ENCODE data around the gene XPO5. TPM values are rescaled to one million over a fixed set of nuclear protein-coding genes. Genes with fewer than 3 reads are reported as not detected.

Gene XPO5
- total RNA-seq, 1 donor from 2014 or later: 33.5 TPM

DNA sequence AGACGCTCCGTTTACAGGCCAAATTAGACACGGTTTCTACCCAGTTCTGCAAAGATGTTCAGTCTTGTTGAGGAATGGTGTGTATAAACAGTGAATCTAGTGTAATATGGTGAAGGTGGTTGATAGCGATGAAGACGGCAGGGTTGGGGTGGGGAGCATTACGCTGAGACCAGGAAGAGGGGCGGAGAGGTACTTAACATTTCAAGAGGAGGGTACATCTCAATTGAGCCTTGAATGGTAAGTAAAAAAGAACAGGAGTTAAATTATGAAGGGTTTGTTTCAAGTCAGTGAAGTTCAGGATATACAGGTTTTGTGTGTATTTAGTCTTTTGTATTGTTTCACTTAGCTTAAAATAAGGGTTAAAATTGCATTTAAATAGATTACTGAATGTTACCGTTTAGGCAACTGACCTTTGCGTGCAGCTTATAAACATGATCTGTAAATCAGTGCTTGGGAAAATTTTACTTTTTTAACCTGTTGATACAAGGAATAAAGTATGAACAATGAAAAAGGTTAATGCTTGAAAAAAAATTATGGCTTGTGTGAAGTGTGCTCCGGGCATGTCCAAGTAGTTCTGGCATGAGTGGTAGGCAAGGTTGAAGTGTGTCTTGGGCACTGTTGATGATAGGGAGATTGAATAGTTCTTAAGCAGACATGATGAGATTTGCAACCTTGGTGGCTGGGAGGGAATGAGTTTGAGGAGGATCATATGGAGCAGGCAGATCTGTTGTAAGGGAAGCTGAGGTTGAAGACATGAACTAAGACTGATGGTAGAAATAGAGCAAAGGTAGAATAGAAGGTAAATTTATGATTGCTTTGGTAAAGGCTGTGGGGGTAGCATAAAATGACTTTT lies 58.1 kb downstream of the XPO5 start:
- TF ChIP-seq, protein P1, sequence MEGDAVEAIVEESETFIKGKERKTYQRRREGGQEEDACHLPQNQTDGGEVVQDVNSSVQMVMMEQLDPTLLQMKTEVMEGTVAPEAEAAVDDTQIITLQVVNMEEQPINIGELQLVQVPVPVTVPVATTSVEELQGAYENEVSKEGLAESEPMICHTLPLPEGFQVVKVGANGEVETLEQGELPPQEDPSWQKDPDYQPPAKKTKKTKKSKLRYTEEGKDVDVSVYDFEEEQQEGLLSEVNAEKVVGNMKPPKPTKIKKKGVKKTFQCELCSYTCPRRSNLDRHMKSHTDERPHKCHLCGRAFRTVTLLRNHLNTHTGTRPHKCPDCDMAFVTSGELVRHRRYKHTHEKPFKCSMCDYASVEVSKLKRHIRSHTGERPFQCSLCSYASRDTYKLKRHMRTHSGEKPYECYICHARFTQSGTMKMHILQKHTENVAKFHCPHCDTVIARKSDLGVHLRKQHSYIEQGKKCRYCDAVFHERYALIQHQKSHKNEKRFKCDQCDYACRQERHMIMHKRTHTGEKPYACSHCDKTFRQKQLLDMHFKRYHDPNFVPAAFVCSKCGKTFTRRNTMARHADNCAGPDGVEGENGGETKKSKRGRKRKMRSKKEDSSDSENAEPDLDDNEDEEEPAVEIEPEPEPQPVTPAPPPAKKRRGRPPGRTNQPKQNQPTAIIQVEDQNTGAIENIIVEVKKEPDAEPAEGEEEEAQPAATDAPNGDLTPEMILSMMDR (conservative IDR thresholded peaks at IDR 0.05; ENCODE audit: low read depth, low read length): no peak
- H3K4me3 ChIP-seq (ENCODE audit: low read depth, low read length): peak overlapping the region; percentile 82
- DNase-seq (ENCODE audit: low read depth): no peak

DNA sequence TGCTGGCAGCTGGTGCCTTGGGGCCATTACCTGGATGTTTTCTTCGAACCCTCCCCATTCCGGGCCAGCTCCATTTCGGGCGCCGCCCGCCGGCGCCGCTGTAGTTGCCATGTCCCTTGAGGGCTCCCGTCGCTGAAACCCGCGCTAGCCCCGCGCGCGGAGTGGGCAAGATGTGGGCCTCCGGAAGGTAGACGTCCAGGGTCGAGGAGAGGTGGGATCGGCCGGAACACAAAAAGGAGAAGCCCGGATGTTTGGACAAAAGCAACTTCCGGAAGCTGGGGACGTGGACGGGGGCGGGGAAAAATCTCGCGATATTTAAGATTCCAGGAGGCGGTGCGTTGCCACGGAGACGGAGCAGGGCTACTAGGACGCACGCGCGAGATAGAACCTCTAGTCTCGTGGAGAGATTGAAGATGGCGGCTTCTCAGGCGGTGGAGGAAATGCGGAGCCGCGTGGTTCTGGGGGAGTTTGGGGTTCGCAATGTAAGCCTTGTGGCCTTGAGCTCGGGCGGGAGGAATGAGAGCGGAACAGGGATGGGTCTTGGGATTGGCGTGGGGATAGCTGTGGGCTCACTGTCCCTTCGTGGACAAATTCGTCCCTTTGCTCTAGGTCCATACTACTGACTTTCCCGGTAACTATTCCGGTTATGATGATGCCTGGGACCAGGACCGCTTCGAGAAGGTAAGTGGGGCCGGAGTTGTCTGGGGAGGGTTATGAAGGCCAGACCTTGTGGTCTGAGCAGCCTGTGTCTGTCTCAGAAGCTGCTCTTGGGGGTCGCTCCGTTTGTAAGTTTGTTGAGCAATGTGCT lies 58.9 kb downstream of the XPO5 start, which contains the start of the genes POLR1C and YIPF3:
POLR1C (plus strand) TSS at position 393 of the 808 bp plus-strand sequence; CDS start at position 414, 21 bp downstream.
YIPF3 (minus strand) TSS at position 230 of the 808 bp plus-strand sequence; CDS start at position 111, 119 bp downstream.
- peak within 1 kb of the TSS; percentile 82 for H3K4me3 ChIP-seq (ENCODE audit: low read depth, low read length)
- TF ChIP-seq, protein P1 (conservative IDR thresholded peaks at IDR 0.05; ENCODE audit: low read depth, low read length): no peak
- DNase-seq (ENCODE audit: low read depth): peak; percentile 87

DNA sequence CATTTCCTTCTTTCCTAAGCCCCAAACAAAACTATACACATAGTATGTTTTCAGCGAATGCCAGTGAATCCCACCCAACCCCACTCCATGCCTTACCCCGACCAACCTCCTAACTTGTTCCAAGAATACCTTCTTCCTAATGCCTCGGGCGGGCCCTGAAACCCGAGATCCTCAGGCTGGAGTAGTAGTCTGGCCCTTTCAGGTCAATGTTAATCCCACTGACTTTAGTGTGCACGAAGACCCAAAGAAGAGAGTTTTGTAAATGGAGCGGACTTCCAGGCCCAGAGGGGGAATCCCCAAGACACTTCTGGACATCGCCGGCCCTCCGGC lies 59.5 kb downstream of the XPO5 start:
- TF ChIP-seq, protein P1 (conservative IDR thresholded peaks at IDR 0.05; ENCODE audit: low read depth, low read length): no peak
- peak overlapping the region; percentile 82 for H3K4me3 ChIP-seq (ENCODE audit: low read depth, low read length)
- no peak for DNase-seq (ENCODE audit: low read depth)

DNA sequence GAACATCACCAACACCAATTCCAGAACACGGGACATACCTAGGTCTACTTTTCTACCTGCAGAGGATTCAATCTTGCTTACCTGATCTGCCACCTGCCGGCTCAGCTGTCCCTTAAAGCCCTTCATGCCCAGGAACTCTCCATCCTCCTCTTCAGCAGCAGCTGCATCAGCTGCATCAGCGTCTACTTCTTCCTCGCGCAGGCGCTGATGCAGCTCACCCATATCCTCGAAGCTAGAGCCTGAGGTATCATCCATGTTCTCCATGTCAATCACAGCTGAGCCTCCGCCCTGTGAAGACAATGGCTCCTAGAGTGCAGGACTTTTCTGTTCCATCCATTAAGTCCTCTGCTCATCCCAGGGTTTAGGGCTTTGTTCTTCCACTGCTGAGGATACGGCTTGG lies 60.0 kb downstream of the XPO5 start:
- TF ChIP-seq, protein P1 (conservative IDR thresholded peaks at IDR 0.05; ENCODE audit: low read depth, low read length): no peak
- DNase-seq (ENCODE audit: low read depth): no peak

DNA sequence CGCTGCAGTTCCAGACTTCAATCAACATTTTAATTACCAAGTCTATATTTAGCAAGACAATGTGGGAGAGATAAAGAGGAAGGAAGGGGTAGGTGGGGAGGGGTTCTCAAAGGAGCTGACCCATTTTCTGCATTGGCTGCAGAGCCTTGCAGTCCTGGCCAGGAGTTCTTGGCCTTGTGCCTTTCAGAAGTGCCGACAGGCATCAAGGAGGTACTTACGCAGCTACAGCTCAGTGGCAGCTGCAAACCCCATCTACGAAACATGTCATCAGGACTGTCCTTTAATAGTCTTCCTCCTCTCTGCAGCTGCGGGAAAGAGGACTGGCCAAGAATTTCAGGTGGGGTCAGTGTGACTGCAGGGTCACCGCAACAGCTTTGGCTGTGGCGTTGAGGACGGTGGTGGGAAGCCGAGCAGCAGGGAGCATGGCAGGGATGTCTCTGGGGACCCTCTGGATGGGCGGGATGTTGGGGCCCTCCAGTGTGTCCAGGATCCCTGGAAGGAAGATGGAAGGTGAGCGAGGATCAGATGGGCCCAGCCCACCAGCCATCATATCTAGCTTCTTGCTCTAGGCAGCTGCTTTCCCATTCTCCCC lies 63.9 kb downstream of the XPO5 start:
- no peak overlapping the region for H3K4me3 ChIP-seq (ENCODE audit: low read depth, low read length)
- TF ChIP-seq, protein P1 (conservative IDR thresholded peaks at IDR 0.05; ENCODE audit: low read depth, low read length): no peak

More for the DNA sequence above, 60.0 kb downstream of the XPO5 start:
- H3K4me3 ChIP-seq (ENCODE audit: low read depth, low read length): peak overlapping the region; percentile 82

DNA sequence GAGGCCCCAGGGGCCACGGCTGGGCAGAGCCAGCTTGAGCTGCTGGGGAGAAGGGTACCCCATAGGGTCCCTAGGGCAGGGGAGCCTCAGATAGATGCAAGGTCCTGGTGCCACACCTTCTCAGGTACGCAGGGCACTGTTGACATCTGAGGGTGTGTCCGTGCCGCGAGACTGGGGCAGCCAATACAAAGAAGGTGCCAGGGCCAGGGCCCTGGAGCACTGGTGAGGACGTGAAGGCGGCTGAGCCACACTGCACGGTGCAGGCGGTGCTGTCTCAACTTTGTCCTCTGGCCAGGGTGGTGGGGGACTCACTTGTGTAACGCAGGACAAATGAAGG lies 65.0 kb downstream of the XPO5 start:
- DNase-seq (ENCODE audit: low read depth): no peak
- peak overlapping the region; percentile 62 for H3K4me3 ChIP-seq (ENCODE audit: low read depth, low read length)
- TF ChIP-seq, protein P1 (conservative IDR thresholded peaks at IDR 0.05; ENCODE audit: low read depth, low read length): no peak

More for the DNA sequence above, 63.9 kb downstream of the XPO5 start:
- DNase-seq (ENCODE audit: low read depth): no peak

All from epithelial cell of proximal tubule (primary cell).